Measurements from ENCODE around the gene MRPS14. TPM values are rescaled to one million over a fixed set of nuclear protein-coding genes. Genes with fewer than 3 reads are reported as not detected.

Gene MRPS14
- total and polyA plus RNA-seq, 9 of the 15 experiments (the other 6 are each of a cell fraction or from before 2014, with no cell fraction given): 38.1 to 231 (median 54.9) TPM

GRCh38 chr1:174969977-174970376 lies 53.2 kb downstream of the MRPS14 start (continued):
- no peak for TF ChIP-seq CHD7 (IDR thresholded peaks at IDR 0.05; ENCODE audit: low read depth, low read length)

Data from K562 (cell line).